ENCODE measurements around the gene SLC46A1. TPM values are rescaled to one million over a fixed set of nuclear protein-coding genes. Genes with fewer than 3 reads are reported as not detected.
A peak's percentile ranks its signal among the peaks of the same experiment; 100 is the strongest.

SLC46A1 gene
- total and polyA plus RNA-seq, 2 of the 13 experiments (the other 11 are each of a cell fraction or from before 2014, with no cell fraction given), result 19.6 to 22.6 TPM

DNA sequence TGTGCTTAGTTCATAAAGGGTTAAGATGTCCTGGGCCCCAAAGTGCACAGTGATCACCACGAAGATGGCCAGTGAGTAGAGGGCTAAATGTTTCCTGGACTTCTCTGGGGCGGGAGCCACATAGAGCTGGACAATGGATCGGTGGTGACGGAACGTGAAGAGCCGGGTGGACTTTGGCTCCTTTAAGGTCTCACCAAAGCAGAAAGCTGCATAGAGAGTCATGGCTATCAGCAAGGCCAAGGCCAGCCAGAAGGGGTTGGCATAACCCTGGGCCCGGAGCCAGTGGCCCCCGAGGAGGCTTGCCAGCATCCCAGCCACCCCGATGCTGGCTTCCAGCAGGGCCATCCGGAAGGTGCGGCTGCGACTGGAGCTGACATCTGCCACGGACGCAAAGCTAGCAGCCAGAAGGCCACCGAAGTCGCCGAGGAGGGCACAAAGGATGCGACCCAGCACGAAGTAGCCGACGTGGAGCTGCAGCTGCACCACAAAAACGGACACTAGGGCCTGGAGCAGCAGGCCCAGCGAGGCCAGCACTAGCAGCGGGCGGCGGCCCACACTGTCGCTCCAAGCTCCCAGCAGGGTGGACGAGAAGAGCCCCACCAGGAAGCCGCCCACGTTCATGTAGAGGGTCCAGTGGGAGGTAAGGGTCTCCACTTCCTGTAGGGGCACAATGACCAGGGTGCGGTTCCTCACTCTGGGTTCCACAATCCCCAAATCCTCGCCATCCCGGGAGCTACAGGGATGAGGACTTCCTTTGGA is 1.0 kb downstream of the SLC46A1 start (continued):
- peak; percentile 62; the same call in 1 of the 2 replicates for TF ChIP-seq ZNF446 (CRISPR knock-in tag; IDR thresholded peaks at IDR 0.05)
- TF ChIP-seq SOX5 (CRISPR knock-in tag; IDR thresholded peaks at IDR 0.05; ENCODE audit: borderline replicate concordance), result peak; percentile 88
- no peak for TF ChIP-seq HCFC1 (IDR thresholded peaks at IDR 0.05; ENCODE audit: low read depth, low read length)
- 0 out of 2 replicates have a peak, but pooled peaks have one; percentile 64 for TF ChIP-seq ZNF766 (CRISPR knock-in tag; IDR thresholded peaks at IDR 0.05; ENCODE audit: borderline replicate concordance)
- TF ChIP-seq, protein P1, sequence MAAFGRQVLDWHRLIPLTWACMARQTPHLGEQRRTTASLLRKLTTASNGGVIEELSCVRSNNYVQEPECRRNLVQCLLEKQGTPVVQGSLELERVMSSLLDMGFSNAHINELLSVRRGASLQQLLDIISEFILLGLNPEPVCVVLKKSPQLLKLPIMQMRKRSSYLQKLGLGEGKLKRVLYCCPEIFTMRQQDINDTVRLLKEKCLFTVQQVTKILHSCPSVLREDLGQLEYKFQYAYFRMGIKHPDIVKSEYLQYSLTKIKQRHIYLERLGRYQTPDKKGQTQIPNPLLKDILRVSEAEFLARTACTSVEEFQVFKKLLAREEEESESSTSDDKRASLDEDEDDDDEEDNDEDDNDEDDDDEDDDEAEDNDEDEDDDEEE (CRISPR knock-in tag; IDR thresholded peaks at IDR 0.05), result 0 out of 2 replicates have a peak, but pooled peaks have one; percentile 46
- 0 out of 2 replicates have a peak, but pooled peaks have one; percentile 71 for TF ChIP-seq CCDC6 (CRISPR knock-in tag; IDR thresholded peaks at IDR 0.05)
- TF ChIP-seq, protein P2, sequence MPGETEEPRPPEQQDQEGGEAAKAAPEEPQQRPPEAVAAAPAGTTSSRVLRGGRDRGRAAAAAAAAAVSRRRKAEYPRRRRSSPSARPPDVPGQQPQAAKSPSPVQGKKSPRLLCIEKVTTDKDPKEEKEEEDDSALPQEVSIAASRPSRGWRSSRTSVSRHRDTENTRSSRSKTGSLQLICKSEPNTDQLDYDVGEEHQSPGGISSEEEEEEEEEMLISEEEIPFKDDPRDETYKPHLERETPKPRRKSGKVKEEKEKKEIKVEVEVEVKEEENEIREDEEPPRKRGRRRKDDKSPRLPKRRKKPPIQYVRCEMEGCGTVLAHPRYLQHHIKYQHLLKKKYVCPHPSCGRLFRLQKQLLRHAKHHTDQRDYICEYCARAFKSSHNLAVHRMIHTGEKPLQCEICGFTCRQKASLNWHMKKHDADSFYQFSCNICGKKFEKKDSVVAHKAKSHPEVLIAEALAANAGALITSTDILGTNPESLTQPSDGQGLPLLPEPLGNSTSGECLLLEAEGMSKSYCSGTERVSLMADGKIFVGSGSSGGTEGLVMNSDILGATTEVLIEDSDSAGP (CRISPR knock-in tag; IDR thresholded peaks at IDR 0.05; ENCODE audit: borderline replicate concordance), result peak; percentile 79
- TF ChIP-seq, protein P3, sequence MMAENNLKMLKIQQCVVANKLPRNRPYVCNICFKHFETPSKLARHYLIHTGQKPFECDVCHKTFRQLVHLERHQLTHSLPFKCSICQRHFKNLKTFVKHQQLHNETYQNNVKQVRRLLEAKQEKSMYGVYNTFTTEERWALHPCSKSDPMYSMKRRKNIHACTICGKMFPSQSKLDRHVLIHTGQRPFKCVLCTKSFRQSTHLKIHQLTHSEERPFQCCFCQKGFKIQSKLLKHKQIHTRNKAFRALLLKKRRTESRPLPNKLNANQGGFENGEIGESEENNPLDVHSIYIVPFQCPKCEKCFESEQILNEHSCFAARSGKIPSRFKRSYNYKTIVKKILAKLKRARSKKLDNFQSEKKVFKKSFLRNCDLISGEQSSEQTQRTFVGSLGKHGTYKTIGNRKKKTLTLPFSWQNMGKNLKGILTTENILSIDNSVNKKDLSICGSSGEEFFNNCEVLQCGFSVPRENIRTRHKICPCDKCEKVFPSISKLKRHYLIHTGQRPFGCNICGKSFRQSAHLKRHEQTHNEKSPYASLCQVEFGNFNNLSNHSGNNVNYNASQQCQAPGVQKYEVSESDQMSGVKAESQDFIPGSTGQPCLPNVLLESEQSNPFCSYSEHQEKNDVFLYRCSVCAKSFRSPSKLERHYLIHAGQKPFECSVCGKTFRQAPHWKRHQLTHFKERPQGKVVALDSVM (CRISPR knock-in tag; IDR thresholded peaks at IDR 0.05), result no peak
- TF ChIP-seq ATF7-NPFF (CRISPR knock-in tag; IDR thresholded peaks at IDR 0.05; ENCODE audit: low read depth), result no peak
- peak; percentile 68 for TF ChIP-seq SPEN (CRISPR knock-in tag; IDR thresholded peaks at IDR 0.05; ENCODE audit: low read depth)
- peak; percentile 77 for TF ChIP-seq ZNF687 (CRISPR knock-in tag; IDR thresholded peaks at IDR 0.05)
- TF ChIP-seq NCOR1 (IDR thresholded peaks at IDR 0.05; ENCODE audit: borderline replicate concordance, low read length), result peak; percentile 76; the same call in 1 of the 2 replicates
- TF ChIP-seq ZNF773 (CRISPR knock-in tag; IDR thresholded peaks at IDR 0.05; ENCODE audit: borderline replicate concordance), result 0 out of 2 replicates have a peak, but pooled peaks have one; percentile 42
- no peak for TF ChIP-seq RAD21 (CRISPR knock-in tag; IDR thresholded peaks at IDR 0.05)
- TF ChIP-seq ZXDC (CRISPR knock-in tag; IDR thresholded peaks at IDR 0.05), result 0 out of 2 replicates have a peak, but pooled peaks have one; percentile 72
- TF ChIP-seq SMYD3 (CRISPR knock-in tag; IDR thresholded peaks at IDR 0.05), result no peak
